ENCODE measurements around the gene HSPB7.
A peak's percentile ranks its signal among the peaks of the same experiment; 100 is the strongest.

The HSPB7 gene

DNA sequence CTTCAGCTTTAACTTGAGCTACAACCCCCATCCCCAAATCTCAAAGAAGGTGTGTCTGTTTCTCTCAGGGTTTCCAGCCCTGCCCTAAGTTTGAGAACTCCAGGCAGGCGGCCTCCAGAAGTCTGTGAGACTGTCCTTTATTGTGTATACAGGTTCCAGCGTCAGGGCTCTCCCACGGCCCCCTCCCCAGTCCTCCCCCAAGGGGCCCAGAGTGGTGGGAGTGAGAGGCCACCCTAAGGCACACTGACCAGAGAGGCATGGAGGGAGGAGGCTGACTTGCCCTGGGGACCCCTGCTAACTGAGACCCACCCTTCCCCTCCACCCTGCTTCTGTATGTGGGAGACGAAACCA is 4.0 kb downstream of the HSPB7 start:
- Histone ChIP-seq H3K9ac (ENCODE audit: low read depth, low read length, poor library complexity) (no peak overlapping the region), H3K23ac (ENCODE audit: low read depth, low read length, poor library complexity) (peak overlapping the region; percentile 29), H3K4me1 (ENCODE audit: control insufficient read depth in 2 of 2, insufficient read depth in 1 of 2, low read depth in 1 of 2, low read length in 2 of 2) (peaks cover 9 to 20% of the 10 kb centered on the region in 2 donors), H4K91ac (ENCODE audit: low read depth, low read length, poor library complexity) (no peak overlapping the region), H2AK5ac (ENCODE audit: low read depth, low read length) (peak overlapping the region; percentile 91), H2BK15ac (ENCODE audit: low read length) (no peak overlapping the region), H2AFZ (ENCODE audit: low read length) (no peak overlapping the region), H4K8ac (ENCODE audit: low read depth, low read length) (no peak overlapping the region), H2BK5ac (ENCODE audit: low read length) (no peak overlapping the region), H3K79me1 (ENCODE audit: low read depth, low read length) (peaks cover 2% of the 10 kb centered on the region), H3K14ac (ENCODE audit: low read length) (no peak overlapping the region), H2BK120ac (ENCODE audit: low read depth, low read length) (no peak overlapping the region), H3K9me3 (replicated peaks in 1 of 2; ENCODE audit: control insufficient read depth in 2 of 2, insufficient read depth in 1 of 2, low read depth in 1 of 2, low read length in 2 of 2) (no peaks in the 10 kb centered on the region), H3K27ac (replicated peaks; ENCODE audit: low read length) (no peak overlapping the region), H3K4me2 (ENCODE audit: insufficient read depth, low read length, poor library complexity, severe bottlenecking) (no peak overlapping the region), H3K18ac (ENCODE audit: low read length) (peak overlapping the region; percentile 19), H3K4me3 (ENCODE audit: low read length in 2 of 2) (peak overlapping the region in 1 of 2 donors; percentile 13), H3K4ac (ENCODE audit: low read length) (no peak overlapping the region), H3K27me3 (ENCODE audit: control insufficient read depth in 3 of 3, insufficient read depth in 3 of 3, low read depth in 1 of 3, low read length in 3 of 3) (peaks cover 0 to 74% (median 31%) of the 10 kb centered on the region in 3 experiments), H3K36me3 (replicated peaks in 1 of 2; ENCODE audit: control insufficient read depth in 2 of 2, insufficient read depth in 2 of 2, low read length in 2 of 2) (no peaks in the 10 kb centered on the region), H2BK12ac (ENCODE audit: low read length) (no peak overlapping the region)
- no peak for DNase-seq (ENCODE audit: low spot score)
- no CpG with 5 or more reads among the region's 4 CpGs for WGBS, 2 donors (ENCODE audit: extremely low coverage in 2 of 2, insufficient read length in 2 of 2, insufficient replicate concordance in 1 of 2)

DNA sequence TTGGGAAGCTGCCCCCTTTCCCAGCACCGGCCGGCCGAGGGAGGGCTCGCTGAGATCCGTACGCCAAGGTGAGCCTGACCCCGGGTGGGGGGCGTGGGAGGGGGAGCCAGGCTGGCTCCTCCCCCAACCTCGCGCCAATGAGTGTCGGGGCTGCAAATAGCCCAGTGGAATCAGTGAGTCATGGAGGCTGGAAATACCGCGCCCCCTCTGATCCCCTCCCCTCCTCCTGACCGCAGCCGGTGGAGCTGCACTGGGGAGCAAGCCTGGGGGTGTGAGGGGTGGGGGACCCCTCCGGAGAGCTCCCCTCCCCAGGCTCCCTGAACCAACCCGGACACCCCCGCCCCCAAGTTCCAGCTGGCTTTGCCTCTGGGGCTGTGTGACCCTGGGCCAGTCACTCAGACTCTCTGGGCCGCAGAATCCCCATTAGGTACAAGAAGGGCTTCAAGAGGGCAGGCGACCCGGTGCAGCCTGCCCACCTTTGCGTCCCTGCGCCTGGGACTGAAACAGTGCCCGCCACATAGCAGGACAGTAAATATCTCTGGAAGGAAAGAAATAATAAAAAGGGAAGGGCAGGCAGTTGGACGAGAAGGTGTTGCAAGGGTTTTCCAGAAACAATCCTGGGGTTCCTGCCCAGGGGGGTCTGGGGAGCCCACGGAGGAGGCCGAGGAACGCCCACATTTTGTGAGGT is 4.5 kb downstream of the HSPB7 start:
- H3K36me3 ChIP-seq (replicated peaks in 1 of 2; ENCODE audit: control insufficient read depth in 2 of 2, insufficient read depth in 2 of 2, low read length in 2 of 2), result no peaks in the 10 kb centered on the region
- peaks cover 9 to 17% of the 10 kb centered on the region in 2 donors for H3K4me1 ChIP-seq (ENCODE audit: control insufficient read depth in 2 of 2, insufficient read depth in 1 of 2, low read depth in 1 of 2, low read length in 2 of 2)
- H2BK120ac ChIP-seq (ENCODE audit: low read depth, low read length), result no peak overlapping the region
- peaks cover 0 to 69% (median 31%) of the 10 kb centered on the region in 3 experiments for H3K27me3 ChIP-seq (ENCODE audit: control insufficient read depth in 3 of 3, insufficient read depth in 3 of 3, low read depth in 1 of 3, low read length in 3 of 3)
- no peak overlapping the region for H4K91ac ChIP-seq (ENCODE audit: low read depth, low read length, poor library complexity)
- H2AFZ ChIP-seq (ENCODE audit: low read length), result peak overlapping the region; percentile 84
- peak overlapping the region; percentile 91 for H2AK5ac ChIP-seq (ENCODE audit: low read depth, low read length)
- no peak overlapping the region for H2BK12ac ChIP-seq (ENCODE audit: low read length)
- H3K79me1 ChIP-seq (ENCODE audit: low read depth, low read length), result peaks cover 2% of the 10 kb centered on the region
- no peak overlapping the region for H3K14ac ChIP-seq (ENCODE audit: low read length)
- H3K4me2 ChIP-seq (ENCODE audit: insufficient read depth, low read length, poor library complexity, severe bottlenecking), result peak overlapping the region; percentile 48
- WGBS, 2 donors (ENCODE audit: extremely low coverage in 2 of 2, insufficient read length in 2 of 2, insufficient replicate concordance in 1 of 2), result no CpG with 5 or more reads among the region's 28 CpGs
- no peak for DNase-seq (ENCODE audit: low spot score)
- peak overlapping the region; percentile 60 for H3K18ac ChIP-seq (ENCODE audit: low read length)
- H3K9ac ChIP-seq (ENCODE audit: low read depth, low read length, poor library complexity), result no peak overlapping the region
- no peak overlapping the region for H3K4ac ChIP-seq (ENCODE audit: low read length)
- H2BK5ac ChIP-seq (ENCODE audit: low read length), result no peak overlapping the region
- H3K4me3 ChIP-seq (ENCODE audit: low read length in 2 of 2), result no peak overlapping the region
- H4K8ac ChIP-seq (ENCODE audit: low read depth, low read length), result no peak overlapping the region
- H3K27ac ChIP-seq (replicated peaks; ENCODE audit: low read length), result no peak overlapping the region
- H2BK15ac ChIP-seq (ENCODE audit: low read length), result no peak overlapping the region
- no peaks in the 10 kb centered on the region for H3K9me3 ChIP-seq (replicated peaks in 1 of 2; ENCODE audit: control insufficient read depth in 2 of 2, insufficient read depth in 1 of 2, low read depth in 1 of 2, low read length in 2 of 2)
- H3K23ac ChIP-seq (ENCODE audit: low read depth, low read length, poor library complexity), result peak overlapping the region; percentile 82

DNA sequence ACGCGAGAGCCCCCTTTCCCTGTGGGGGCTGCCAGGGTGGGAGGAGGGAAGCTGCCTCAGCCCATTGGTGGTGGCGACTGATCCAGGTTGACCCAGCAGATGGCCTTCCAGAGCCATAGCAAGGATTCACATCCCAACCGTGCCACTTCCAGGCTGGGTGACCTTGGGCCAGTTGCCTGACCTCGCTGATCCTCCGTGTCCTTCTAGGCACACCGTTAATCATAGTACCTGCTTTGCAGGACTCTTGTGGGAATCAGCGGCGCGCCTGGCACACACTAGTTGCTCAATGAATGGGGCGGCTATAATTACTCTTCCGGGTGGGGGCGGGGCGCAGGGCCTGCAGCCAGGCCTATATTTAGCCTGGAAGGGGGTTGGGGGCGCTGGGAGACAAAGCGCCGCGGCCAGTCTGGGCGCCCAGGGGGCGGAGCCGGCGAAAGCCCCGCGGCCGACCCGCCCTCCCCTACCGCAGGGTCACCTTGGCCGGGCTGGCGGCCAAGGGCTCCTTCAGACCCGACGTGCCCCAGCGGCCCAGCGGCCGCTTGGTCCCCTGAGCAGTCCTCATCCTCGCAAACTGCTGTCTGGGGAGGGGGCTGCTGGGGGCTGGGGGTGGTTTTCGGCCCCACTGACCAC is 5.1 kb downstream of the HSPB7 start:
- Histone ChIP-seq H3K27ac (replicated peaks; ENCODE audit: low read length) (no peak overlapping the region), H2AK5ac (ENCODE audit: low read depth, low read length) (peak overlapping the region; percentile 91), H3K4me2 (ENCODE audit: insufficient read depth, low read length, poor library complexity, severe bottlenecking) (peak overlapping the region; percentile 48), H2BK120ac (ENCODE audit: low read depth, low read length) (peak overlapping the region; percentile 52), H2BK5ac (ENCODE audit: low read length) (no peak overlapping the region), H2BK15ac (ENCODE audit: low read length) (no peak overlapping the region), H3K23ac (ENCODE audit: low read depth, low read length, poor library complexity) (peak overlapping the region; percentile 82), H2BK12ac (ENCODE audit: low read length) (peak overlapping the region; percentile 43), H3K4me3 (ENCODE audit: low read length in 2 of 2) (no peak overlapping the region), H3K18ac (ENCODE audit: low read length) (peak overlapping the region; percentile 44), H4K91ac (ENCODE audit: low read depth, low read length, poor library complexity) (no peak overlapping the region), H3K9ac (ENCODE audit: low read depth, low read length, poor library complexity) (no peak overlapping the region), H3K4me1 (ENCODE audit: control insufficient read depth in 2 of 2, insufficient read depth in 1 of 2, low read depth in 1 of 2, low read length in 2 of 2) (peaks cover 3 to 11% of the 10 kb centered on the region in 2 donors), H4K8ac (ENCODE audit: low read depth, low read length) (no peak overlapping the region), H2AFZ (ENCODE audit: low read length) (peak overlapping the region; percentile 84), H3K27me3 (ENCODE audit: control insufficient read depth in 3 of 3, insufficient read depth in 3 of 3, low read depth in 1 of 3, low read length in 3 of 3) (peaks cover 0 to 62% (median 31%) of the 10 kb centered on the region in 3 experiments), H3K4ac (ENCODE audit: low read length) (no peak overlapping the region), H3K9me3 (replicated peaks in 1 of 2; ENCODE audit: control insufficient read depth in 2 of 2, insufficient read depth in 1 of 2, low read depth in 1 of 2, low read length in 2 of 2) (no peaks in the 10 kb centered on the region), H3K79me1 (ENCODE audit: low read depth, low read length) (peaks cover 2% of the 10 kb centered on the region), H3K14ac (ENCODE audit: low read length) (peak overlapping the region; percentile 58), H3K36me3 (replicated peaks in 1 of 2; ENCODE audit: control insufficient read depth in 2 of 2, insufficient read depth in 2 of 2, low read length in 2 of 2) (no peaks in the 10 kb centered on the region)
- DNase-seq (ENCODE audit: low spot score), result no peak
- no CpG with 5 or more reads among the region's 36 CpGs for WGBS, 2 donors (ENCODE audit: extremely low coverage in 2 of 2, insufficient read length in 2 of 2, insufficient replicate concordance in 1 of 2)

DNA sequence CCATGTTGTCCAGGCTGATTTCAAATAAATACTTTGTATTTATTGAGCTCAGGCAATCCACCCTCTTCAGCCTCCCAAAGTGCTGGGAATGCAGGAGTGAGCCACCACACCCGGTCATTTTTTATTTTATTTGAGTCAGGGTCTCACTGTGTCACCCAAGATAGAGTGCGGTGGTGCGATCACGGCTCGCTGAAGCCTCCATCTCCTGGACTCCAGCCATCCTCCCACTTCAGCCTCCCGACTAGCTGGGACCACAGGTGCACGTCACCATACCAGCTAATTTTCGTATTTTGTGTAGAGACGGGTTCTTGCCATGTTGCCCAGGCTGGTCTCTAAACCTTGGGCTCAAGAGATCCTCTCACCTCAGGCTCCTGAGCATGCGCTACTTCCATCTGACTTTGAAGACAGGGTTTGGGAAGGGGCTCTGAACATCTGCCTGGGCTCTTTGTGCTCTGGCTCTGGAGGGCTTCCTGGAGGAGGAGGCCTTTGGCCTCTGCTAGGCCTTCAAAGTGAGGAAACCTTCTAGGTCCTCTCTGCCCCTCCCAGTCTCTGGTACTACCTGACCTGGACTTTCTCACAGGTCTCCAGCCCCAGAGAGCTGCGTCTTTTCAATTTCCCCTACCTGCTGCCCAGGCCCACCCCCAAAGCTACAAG is 5.8 kb downstream of the HSPB7 start:
- Histone ChIP-seq H3K4me2 (ENCODE audit: insufficient read depth, low read length, poor library complexity, severe bottlenecking) (no peak overlapping the region), H3K36me3 (replicated peaks in 1 of 2; ENCODE audit: control insufficient read depth in 2 of 2, insufficient read depth in 2 of 2, low read length in 2 of 2) (no peaks in the 10 kb centered on the region), H2AK5ac (ENCODE audit: low read depth, low read length) (peak overlapping the region; percentile 53), H3K27me3 (ENCODE audit: control insufficient read depth in 3 of 3, insufficient read depth in 3 of 3, low read depth in 1 of 3, low read length in 3 of 3) (peaks cover 0 to 57% (median 31%) of the 10 kb centered on the region in 3 experiments), H3K79me1 (ENCODE audit: low read depth, low read length) (peaks cover 2% of the 10 kb centered on the region), H2AFZ (ENCODE audit: low read length) (no peak overlapping the region), H3K4ac (ENCODE audit: low read length) (no peak overlapping the region), H3K9me3 (replicated peaks in 1 of 2; ENCODE audit: control insufficient read depth in 2 of 2, insufficient read depth in 1 of 2, low read depth in 1 of 2, low read length in 2 of 2) (no peaks in the 10 kb centered on the region), H3K23ac (ENCODE audit: low read depth, low read length, poor library complexity) (no peak overlapping the region), H3K4me3 (ENCODE audit: low read length in 2 of 2) (no peak overlapping the region), H3K9ac (ENCODE audit: low read depth, low read length, poor library complexity) (no peak overlapping the region), H2BK12ac (ENCODE audit: low read length) (no peak overlapping the region), H2BK120ac (ENCODE audit: low read depth, low read length) (no peak overlapping the region), H2BK5ac (ENCODE audit: low read length) (no peak overlapping the region), H3K27ac (replicated peaks; ENCODE audit: low read length) (no peak overlapping the region), H4K91ac (ENCODE audit: low read depth, low read length, poor library complexity) (no peak overlapping the region), H2BK15ac (ENCODE audit: low read length) (no peak overlapping the region), H4K8ac (ENCODE audit: low read depth, low read length) (no peak overlapping the region), H3K4me1 (ENCODE audit: control insufficient read depth in 2 of 2, insufficient read depth in 1 of 2, low read depth in 1 of 2, low read length in 2 of 2) (peaks cover 2 to 7% of the 10 kb centered on the region in 2 donors), H3K14ac (ENCODE audit: low read length) (no peak overlapping the region), H3K18ac (ENCODE audit: low read length) (peak overlapping the region; percentile 44)
- no CpG with 5 or more reads among the region's 11 CpGs for WGBS, 2 donors (ENCODE audit: extremely low coverage in 2 of 2, insufficient read length in 2 of 2, insufficient replicate concordance in 1 of 2)
- no peak for DNase-seq (ENCODE audit: low spot score)
